GM13976 (cell line): Measurements from ENCODE around the gene ANKRD40.

Source experiments
- DNase-seq: peaks from one replicate; pipeline ENCODE4 v3.0.0; 2012; ENCODE audit warnings: low spot score
- CTCF ChIP-seq: IDR thresholded peaks from 2 replicates; pipeline ENCODE4 v1.5.1; 2012; ENCODE audit warnings: borderline replicate concordance, mild to moderate bottlenecking; ENCODE audit not compliant: insufficient read depth; ENCODE audit errors: extremely low read depth, missing control alignments, control extremely low read depth
- in situ Hi-C: fragments of 300-500 bp; cut with MboI; formaldehyde crosslinking; loops from one replicate; pipeline ENCODE4 v1.12.0; 2022; ENCODE audit warnings: low sequenced_read_pairs, mixed read lengths, inconsistent platforms; ENCODE audit not compliant: unreplicated experiment

Gene ANKRD40

DNA sequence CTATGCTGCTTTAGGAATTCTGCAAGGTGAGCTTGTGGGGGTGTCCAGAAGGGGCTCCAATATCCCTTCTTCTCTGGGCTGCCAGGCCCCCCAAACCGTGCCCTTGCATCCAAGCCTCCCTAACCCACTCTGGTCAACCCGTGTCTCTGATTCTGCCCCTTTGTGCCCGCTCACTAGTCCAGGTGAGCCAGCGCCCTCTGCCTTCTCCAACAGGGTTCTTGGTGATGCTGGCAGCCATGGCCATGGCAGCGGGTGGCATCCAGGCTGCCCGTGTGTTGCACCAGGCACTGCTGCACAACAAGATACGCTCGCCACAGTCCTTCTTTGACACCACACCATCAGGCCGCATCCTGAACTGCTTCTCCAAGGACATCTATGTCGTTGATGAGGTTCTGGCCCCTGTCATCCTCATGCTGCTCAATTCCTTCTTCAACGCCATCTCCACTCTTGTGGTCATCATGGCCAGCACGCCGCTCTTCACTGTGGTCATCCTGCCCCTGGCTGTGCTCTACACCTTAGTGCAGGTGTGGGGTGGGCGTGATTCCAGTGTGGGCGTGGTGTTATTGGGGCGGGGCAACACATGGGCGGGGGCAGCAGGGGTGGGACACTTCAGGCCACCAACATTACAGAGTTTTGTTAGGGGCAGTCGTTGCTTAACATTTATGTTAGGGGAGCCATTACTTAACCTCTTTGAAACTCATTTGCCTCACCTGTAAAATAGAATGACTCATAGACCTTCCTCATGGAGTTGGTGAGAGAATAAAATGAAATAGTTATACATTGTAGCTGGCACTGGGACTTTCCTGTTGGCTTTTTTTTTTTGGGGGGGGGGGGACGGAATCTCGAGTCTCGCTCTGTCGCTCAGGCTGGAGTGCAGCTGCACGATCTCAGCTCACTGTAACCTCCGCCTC is 31.4 kb downstream of the ANKRD40 start:
- in situ Hi-C loops, result no loop called here
- DNase-seq, result no peak
- TF ChIP-seq CTCF, result no peak

GRCh38 chr17:50675627-50676026 is 32.1 kb downstream of the ANKRD40 start:
- DNase-seq, result no peak
- no peak for TF ChIP-seq CTCF
- in situ Hi-C loops, result no loop called here

DNA sequence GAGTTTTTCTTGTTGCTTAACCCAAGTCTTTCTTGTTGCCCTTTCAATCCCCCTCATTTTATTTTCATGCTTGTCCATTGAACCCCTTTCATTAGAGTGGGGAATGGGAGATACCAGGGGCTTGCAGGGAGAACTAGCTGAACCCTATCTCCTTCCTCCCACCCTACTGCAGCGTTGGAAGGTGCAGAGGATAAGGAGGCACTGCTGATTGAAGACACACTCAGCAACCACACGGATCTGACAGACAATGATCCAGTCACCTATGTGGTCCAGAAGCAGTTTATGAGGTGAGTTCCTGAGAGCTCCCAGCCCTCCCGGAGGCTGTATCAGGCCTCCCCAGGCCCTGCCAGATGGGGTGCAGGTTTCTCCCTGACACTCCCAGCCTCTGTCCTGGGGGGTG is 32.5 kb downstream of the ANKRD40 start:
- no peak for DNase-seq
- TF ChIP-seq CTCF, result no peak
- in situ Hi-C loops, result no loop called here

GRCh38 chr17:50672831-50673551 is 34.7 kb downstream of the ANKRD40 start:
- no peak for TF ChIP-seq CTCF
- in situ Hi-C loops, result no loop called here
- no peak for DNase-seq

GRCh38 chr17:50672071-50672470 is 35.6 kb downstream of the ANKRD40 start:
- no peak for DNase-seq
- TF ChIP-seq CTCF, result no peak
- in situ Hi-C loops, result no loop called here

GRCh38 chr17:50668838-50669581 is 38.7 kb downstream of the ANKRD40 start:
- DNase-seq, result no peak
- no peak for TF ChIP-seq CTCF
- in situ Hi-C loops, result no loop called here
